DND-41 (cell line): ENCODE results near the gene LRP5.

ENCODE experiments used
- ATAC-seq: fragments of 200-7000 bp; cut with Tn5 transposase; 3 replicates; pipeline ENCODE4 v1.9.1; 2021; ENCODE audit warnings: low read depth; ENCODE audit not compliant: insufficient read depth
- DNase-seq: peaks from one replicate; pipeline ENCODE4 v3.0.0-alpha.2; 2020
- H2AFZ ChIP-seq: 2 replicates; pipeline ENCODE4 v1.6.0; 2012; ENCODE audit warnings: low read depth, low read length
- H3K27ac ChIP-seq: 2 replicates; pipeline ENCODE4 v1.5.1; 2012; ENCODE audit warnings: low read length, inconsistent platforms
- H3K27me3 ChIP-seq: fragments of 200-600 bp; sonication (generic); 2 replicates; pipeline ENCODE4 v1.6.0; 2012; ENCODE audit warnings: low read length, mild to moderate bottlenecking, inconsistent platforms; ENCODE audit not compliant: insufficient read depth, poor library complexity
- H3K36me3 ChIP-seq: 2 replicates; pipeline ENCODE4 v1.5.1; 2012; ENCODE audit warnings: low read length, inconsistent platforms; ENCODE audit not compliant: insufficient read depth
- H3K4me1 ChIP-seq: 2 replicates; pipeline ENCODE4 v1.5.1; 2012; ENCODE audit warnings: mild to moderate bottlenecking, low read length; ENCODE audit not compliant: insufficient read depth
- H3K4me2 ChIP-seq: 2 replicates; pipeline ENCODE4 v1.6.0; 2012; ENCODE audit warnings: mild to moderate bottlenecking, moderate library complexity, low read length, inconsistent platforms; ENCODE audit not compliant: insufficient read depth
- H3K4me3 ChIP-seq, 2 experiments: fragments of 200-600 bp in 1 of 2; shearing (Covaris generic) in 1 of 2; 2 replicates each; pipeline ENCODE4 v1.5.1; 2012 to 2016; ENCODE audit warnings: inconsistent platforms in 2 of 2, low read length in 2 of 2, mild to moderate bottlenecking in 2 of 2, low read depth in 1 of 2, moderate library complexity in 1 of 2
- H3K79me2 ChIP-seq: 2 replicates; pipeline ENCODE4 v1.6.0; 2012; ENCODE audit warnings: low read length, inconsistent platforms; ENCODE audit not compliant: insufficient read depth
- H3K9ac ChIP-seq: 2 replicates; pipeline ENCODE4 v1.6.0; 2012; ENCODE audit warnings: low read depth, mild to moderate bottlenecking, inconsistent platforms, low read length, moderate library complexity
- H3K9me3 ChIP-seq: 2 replicates; pipeline ENCODE4 v1.5.1; 2012; ENCODE audit warnings: low read length, moderate library complexity, mild to moderate bottlenecking, inconsistent platforms; ENCODE audit not compliant: insufficient read depth, severe bottlenecking
- H4K20me1 ChIP-seq: 2 replicates; pipeline ENCODE4 v1.6.0; 2012; ENCODE audit warnings: low read length; ENCODE audit not compliant: insufficient read depth
- EZH2 ChIP-seq: IDR thresholded peaks from 3 replicates; pipeline ENCODE4 v1.6.1; 2012; ENCODE audit warnings: borderline replicate concordance, low read depth, mild to moderate bottlenecking, moderate library complexity, low read length, inconsistent platforms; ENCODE audit not compliant: severe bottlenecking
- TF ChIP-seq, protein P1 (sequence below): IDR thresholded peaks from 2 replicates; pipeline ENCODE4 v1.5.1; 2012; ENCODE audit warnings: borderline replicate concordance, low read length, moderate library complexity, mild to moderate bottlenecking; ENCODE audit not compliant: poor library complexity, severe bottlenecking; ENCODE audit errors: extremely low read depth

LRP5 gene

DNA sequence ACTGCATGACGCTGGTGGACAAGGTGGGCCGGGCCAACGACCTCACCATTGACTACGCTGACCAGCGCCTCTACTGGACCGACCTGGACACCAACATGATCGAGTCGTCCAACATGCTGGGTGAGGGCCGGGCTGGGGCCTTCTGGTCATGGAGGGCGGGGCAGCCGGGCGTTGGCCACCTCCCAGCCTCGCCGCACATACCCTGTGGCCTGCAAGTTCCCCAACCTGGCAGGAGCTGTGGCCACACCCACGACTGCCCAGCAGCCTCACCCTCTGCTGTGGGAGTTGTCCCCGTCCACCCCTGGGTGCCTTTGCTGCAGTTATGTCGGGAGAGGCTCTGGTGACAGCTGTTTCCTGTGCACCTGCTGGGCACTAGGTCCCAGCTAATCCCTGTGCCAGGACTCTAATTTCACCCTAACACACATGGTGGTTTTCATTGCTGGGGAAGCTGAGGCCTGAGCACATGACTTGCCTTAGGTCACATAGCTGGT is 99.2 kb downstream of the LRP5 start:
- H3K9ac ChIP-seq, result no peak overlapping the region
- H3K27me3 ChIP-seq, result no peaks in the 10 kb centered on the region
- no peaks in the 10 kb centered on the region for H3K79me2 ChIP-seq
- TF ChIP-seq, protein P1, sequence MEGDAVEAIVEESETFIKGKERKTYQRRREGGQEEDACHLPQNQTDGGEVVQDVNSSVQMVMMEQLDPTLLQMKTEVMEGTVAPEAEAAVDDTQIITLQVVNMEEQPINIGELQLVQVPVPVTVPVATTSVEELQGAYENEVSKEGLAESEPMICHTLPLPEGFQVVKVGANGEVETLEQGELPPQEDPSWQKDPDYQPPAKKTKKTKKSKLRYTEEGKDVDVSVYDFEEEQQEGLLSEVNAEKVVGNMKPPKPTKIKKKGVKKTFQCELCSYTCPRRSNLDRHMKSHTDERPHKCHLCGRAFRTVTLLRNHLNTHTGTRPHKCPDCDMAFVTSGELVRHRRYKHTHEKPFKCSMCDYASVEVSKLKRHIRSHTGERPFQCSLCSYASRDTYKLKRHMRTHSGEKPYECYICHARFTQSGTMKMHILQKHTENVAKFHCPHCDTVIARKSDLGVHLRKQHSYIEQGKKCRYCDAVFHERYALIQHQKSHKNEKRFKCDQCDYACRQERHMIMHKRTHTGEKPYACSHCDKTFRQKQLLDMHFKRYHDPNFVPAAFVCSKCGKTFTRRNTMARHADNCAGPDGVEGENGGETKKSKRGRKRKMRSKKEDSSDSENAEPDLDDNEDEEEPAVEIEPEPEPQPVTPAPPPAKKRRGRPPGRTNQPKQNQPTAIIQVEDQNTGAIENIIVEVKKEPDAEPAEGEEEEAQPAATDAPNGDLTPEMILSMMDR, result no peak
- no peak for TF ChIP-seq EZH2
- H4K20me1 ChIP-seq, result peaks cover 1% of the 10 kb centered on the region; the same call in 1 of the 2 replicates
- H3K36me3 ChIP-seq, result peaks cover 70% of the 10 kb centered on the region
- ATAC-seq (no peak), DNase-seq (no peak)
- no peak overlapping the region for H3K27ac ChIP-seq
- H3K9me3 ChIP-seq, result no peaks in the 10 kb centered on the region
- no peak overlapping the region for H3K4me3 ChIP-seq
- H3K4me1 ChIP-seq, result no peaks in the 10 kb centered on the region
- H2AFZ ChIP-seq, result no peak overlapping the region
- H3K4me2 ChIP-seq, result no peak overlapping the region

DNA sequence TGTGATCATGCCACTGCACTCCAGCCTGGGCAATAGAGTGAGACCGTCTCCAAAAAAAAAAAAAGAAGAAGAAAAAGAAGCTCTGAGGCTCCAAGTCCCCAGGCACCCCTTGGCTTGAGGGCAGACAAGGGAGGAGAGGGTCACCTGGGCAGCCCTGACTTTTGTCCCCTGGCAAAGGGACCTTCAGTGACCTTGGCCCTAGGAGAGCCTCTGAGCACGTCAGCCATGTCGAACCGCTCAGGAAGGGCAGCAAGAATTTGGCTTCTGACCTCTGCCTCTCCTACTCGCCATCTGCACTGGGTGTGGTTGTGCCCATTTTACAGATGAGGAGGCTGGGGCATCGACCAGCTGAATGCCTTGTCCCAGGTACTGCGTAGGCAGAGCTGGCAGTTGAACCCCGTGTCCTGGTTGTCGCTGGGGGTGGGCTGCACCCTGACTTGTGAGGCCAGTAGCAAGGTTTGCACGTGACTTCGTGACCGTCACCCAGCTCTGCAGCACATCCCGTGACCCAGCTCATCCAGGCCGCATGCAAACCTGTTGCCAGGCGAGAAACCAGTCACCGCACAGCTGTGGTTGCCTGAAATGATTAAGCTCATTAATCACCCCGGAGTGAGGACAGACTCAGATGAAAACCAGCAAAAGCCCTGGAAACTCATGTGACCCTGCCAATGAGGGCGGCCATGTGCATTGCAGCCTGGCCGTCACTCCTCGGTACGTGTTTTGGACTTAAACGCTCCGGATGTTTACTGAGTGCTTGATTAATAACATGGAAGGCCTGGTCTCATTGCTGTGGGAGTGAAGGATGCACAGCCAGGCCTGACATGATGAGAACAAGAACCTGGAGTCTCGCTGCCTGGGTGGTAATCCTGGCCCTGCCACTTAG is 100.4 kb downstream of the LRP5 start:
- Histone ChIP-seq H3K9me3 (no peaks in the 10 kb centered on the region), H3K79me2 (no peaks in the 10 kb centered on the region), H3K27ac (no peak overlapping the region), H4K20me1 (no peaks in the 10 kb centered on the region), H3K4me2 (no peak overlapping the region), H3K27me3 (no peaks in the 10 kb centered on the region), H2AFZ (no peak overlapping the region), H3K36me3 (peaks cover 71% of the 10 kb centered on the region), H3K4me3 (no peak overlapping the region), H3K4me1 (no peaks in the 10 kb centered on the region), H3K9ac (no peak overlapping the region)
- TF ChIP-seq, protein P1, result no peak
- no peak for TF ChIP-seq EZH2
- ATAC-seq (no peak), DNase-seq (no peak)

DNA sequence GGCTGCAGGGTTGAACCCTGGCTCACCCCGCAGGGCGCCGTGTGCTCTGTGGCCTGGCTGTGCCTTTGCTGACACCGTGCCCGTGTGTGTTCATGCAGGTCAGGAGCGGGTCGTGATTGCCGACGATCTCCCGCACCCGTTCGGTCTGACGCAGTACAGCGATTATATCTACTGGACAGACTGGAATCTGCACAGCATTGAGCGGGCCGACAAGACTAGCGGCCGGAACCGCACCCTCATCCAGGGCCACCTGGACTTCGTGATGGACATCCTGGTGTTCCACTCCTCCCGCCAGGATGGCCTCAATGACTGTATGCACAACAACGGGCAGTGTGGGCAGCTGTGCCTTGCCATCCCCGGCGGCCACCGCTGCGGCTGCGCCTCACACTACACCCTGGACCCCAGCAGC is 101.2 kb downstream of the LRP5 start:
- no peak overlapping the region for H3K4me2 ChIP-seq
- H4K20me1 ChIP-seq, result no peaks in the 10 kb centered on the region
- DNase-seq (no peak), ATAC-seq (no peak)
- H3K9ac ChIP-seq, result no peak overlapping the region
- peaks cover 73% of the 10 kb centered on the region for H3K36me3 ChIP-seq
- no peaks in the 10 kb centered on the region for H3K79me2 ChIP-seq
- no peak overlapping the region for H3K27ac ChIP-seq
- H3K4me1 ChIP-seq, result no peaks in the 10 kb centered on the region
- no peaks in the 10 kb centered on the region for H3K27me3 ChIP-seq
- no peaks in the 10 kb centered on the region for H3K9me3 ChIP-seq
- TF ChIP-seq, protein P1, result no peak
- no peak for TF ChIP-seq EZH2
- H3K4me3 ChIP-seq, result no peak overlapping the region
- H2AFZ ChIP-seq, result no peak overlapping the region
